Endodermal cell (in vitro differentiated cells): ENCODE data around the gene HIF1A. TPM values are rescaled to one million over a fixed set of nuclear protein-coding genes. Genes with fewer than 3 reads are reported as not detected.

Experiments
- DNase-seq: peaks from one replicate; pipeline ENCODE4 v3.0.0-alpha.2; 2017
- H3K27ac ChIP-seq: 2 replicates; pipeline ENCODE4 v1.5.1; 2013; ENCODE audit warnings: mild to moderate bottlenecking, low read depth, low read length, moderate library complexity
- H3K27me3 ChIP-seq: 2 replicates; pipeline ENCODE4 v1.6.1; 2013; ENCODE audit warnings: mild to moderate bottlenecking, low read length, moderate library complexity; ENCODE audit not compliant: insufficient read depth, control insufficient read depth, poor library complexity, severe bottlenecking
- H3K36me3 ChIP-seq: 2 replicates; pipeline ENCODE4 v1.7.0; 2013; ENCODE audit warnings: mild to moderate bottlenecking, low read length, moderate library complexity; ENCODE audit not compliant: control insufficient read depth, insufficient read depth
- H3K4me1 ChIP-seq: one replicate; pipeline ENCODE4 v1.7.0; 2013; ENCODE audit warnings: low read length; ENCODE audit not compliant: control insufficient read depth, insufficient read depth
- H3K4me3 ChIP-seq: 2 replicates; pipeline ENCODE4 v1.5.1; 2013; ENCODE audit warnings: mild to moderate bottlenecking, low read length, moderate library complexity
- H3K9ac ChIP-seq: 2 replicates; pipeline ENCODE4 v1.6.1; 2013; ENCODE audit warnings: mild to moderate bottlenecking, low read length, moderate library complexity; ENCODE audit not compliant: poor library complexity, severe bottlenecking; ENCODE audit errors: extremely low read depth
- H3K9me3 ChIP-seq: 2 replicates; pipeline ENCODE4 v1.6.1; 2013; ENCODE audit warnings: mild to moderate bottlenecking, low read length, moderate library complexity; ENCODE audit not compliant: control insufficient read depth
- H3K27ac Mint-ChIP-seq: 2 replicates; pipeline ENCODE4 v1.8.0; 2020; ENCODE audit warnings: mixed read lengths
- H3K27me3 Mint-ChIP-seq: 2 replicates; pipeline ENCODE4 v1.8.0; 2021; ENCODE audit warnings: mild to moderate bottlenecking, mixed read lengths; ENCODE audit not compliant: insufficient read depth
- H3K36me3 Mint-ChIP-seq: 2 replicates; pipeline ENCODE4 v1.8.0; 2020; ENCODE audit warnings: low read depth, mixed read lengths
- H3K4me1 Mint-ChIP-seq: 2 replicates; pipeline ENCODE4 v1.8.0; 2020; ENCODE audit warnings: mixed read lengths
- H3K4me3 Mint-ChIP-seq: 2 replicates; pipeline ENCODE4 v1.8.0; 2020; ENCODE audit warnings: mild to moderate bottlenecking, moderate library complexity, mixed read lengths
- H3K9me3 Mint-ChIP-seq: 2 replicates; pipeline ENCODE4 v1.8.0; 2020; ENCODE audit warnings: mild to moderate bottlenecking, mixed read lengths
- CTCF ChIP-seq: fragments of 200-600 bp; sonication (generic); conservative IDR thresholded peaks from 2 replicates; pipeline ENCODE4 v1.5.0; 2021; ENCODE audit warnings: antibody characterized with exemption, mild to moderate bottlenecking
- WGBS, 2 experiments: methylation state at CpG; one replicate each; pipeline versions ENCODE4 v1.1.5 to v1.1.7; 2013; ENCODE audit warnings: missing lambda C conversion rate in 2 of 2, mixed read lengths in 1 of 2; ENCODE audit not compliant: insufficient coverage in 1 of 2, insufficient read length in 1 of 2; 5-methylcytosine and 5-hydroxymethylcytosine counted together
- total RNA-seq, 2 donors: library from RNA; stranded (reverse); fragmentation: NEBNext Ultra II Directional in 1 of 2; extraction: Animal tissue kit (Norgen Biotek cat#: 25700) in 1 of 2; gene quantifications; 2 replicates in 1 of 2; 3 replicates in 1 of 2; pipeline ENCODE4 v1.2.1, GENCODE V29; 2021

Gene HIF1A
- total RNA-seq, 2 donors from 2014 or later = 201 to 227 TPM

- no peak for TF ChIP-seq CTCF
- peaks cover 18% of the 10 kb centered on the region for H3K4me1 ChIP-seq
- no peaks in the 10 kb centered on the region for H3K9me3 ChIP-seq
- no peaks in the 10 kb centered on the region for H3K9me3 Mint-ChIP-seq
- H3K36me3 Mint-ChIP-seq = peaks cover 20% of the 10 kb centered on the region
- H3K4me3 ChIP-seq = no peak overlapping the region
- DNase-seq = no peak
- H3K27ac ChIP-seq = no peak overlapping the region
- peaks cover 61% of the 10 kb centered on the region for H3K4me1 Mint-ChIP-seq
- no peaks in the 10 kb centered on the region for H3K27me3 Mint-ChIP-seq
- peaks cover 23% of the 10 kb centered on the region for H3K36me3 ChIP-seq
- H3K9ac ChIP-seq = no peak overlapping the region
- WGBS, 2 experiments = 54 to 61% methylated on average over 2 of the region's 2 CpGs
- no peak overlapping the region for H3K4me3 Mint-ChIP-seq
- peak overlapping the region; percentile 30 for H3K27ac Mint-ChIP-seq
- H3K27me3 ChIP-seq = no peaks in the 10 kb centered on the region
Measured at GRCh38 chr14:61718039-61718438, 22.7 kb downstream of the HIF1A start.

- Histone ChIP-seq H3K9me3 (no peaks in the 10 kb centered on the region), H3K9ac (no peak overlapping the region), H3K27me3 (no peaks in the 10 kb centered on the region), H3K4me1 (peaks cover 9% of the 10 kb centered on the region), H3K4me3 (no peak overlapping the region), H3K27ac (no peak overlapping the region), H3K36me3 (peaks cover 38% of the 10 kb centered on the region)
- no peaks in the 10 kb centered on the region for H3K27me3 Mint-ChIP-seq
- no peak for TF ChIP-seq CTCF
- no peak overlapping the region for H3K4me3 Mint-ChIP-seq
- WGBS, 2 experiments = 85 to 86% methylated on average over 3 to 4 of the region's 5 CpGs
- peaks cover 32% of the 10 kb centered on the region for H3K36me3 Mint-ChIP-seq
- no peak for DNase-seq
- H3K4me1 Mint-ChIP-seq = peaks cover 47% of the 10 kb centered on the region
- H3K27ac Mint-ChIP-seq = peak overlapping the region; percentile 24
- H3K9me3 Mint-ChIP-seq = no peaks in the 10 kb centered on the region
Measured at GRCh38 chr14:61719344-61720293, 24.3 kb downstream of the HIF1A start.

- H3K4me3 Mint-ChIP-seq = no peak overlapping the region
- H3K36me3 ChIP-seq = peaks cover 44% of the 10 kb centered on the region
- H3K4me1 Mint-ChIP-seq = peaks cover 43% of the 10 kb centered on the region
- no peak overlapping the region for H3K4me3 ChIP-seq
- no peak overlapping the region for H3K9ac ChIP-seq
- no peaks in the 10 kb centered on the region for H3K9me3 ChIP-seq
- peaks cover 9% of the 10 kb centered on the region for H3K4me1 ChIP-seq
- 91 to 97% methylated on average over 5 to 8 of the region's 9 CpGs for WGBS, 2 experiments
- no peak overlapping the region for H3K27ac ChIP-seq
- H3K27ac Mint-ChIP-seq = no peak overlapping the region
- no peaks in the 10 kb centered on the region for H3K9me3 Mint-ChIP-seq
- no peak for DNase-seq
- peaks cover 38% of the 10 kb centered on the region for H3K36me3 Mint-ChIP-seq
- H3K27me3 ChIP-seq = no peaks in the 10 kb centered on the region
- no peak for TF ChIP-seq CTCF
- H3K27me3 Mint-ChIP-seq = no peaks in the 10 kb centered on the region
Measured at GRCh38 chr14:61720294-61720661, 25.0 kb downstream of the HIF1A start.
